HCT116 (cell line): Measurements from ENCODE around the gene TNFRSF8. TPM values are rescaled to one million over a fixed set of nuclear protein-coding genes. Genes with fewer than 3 reads are reported as not detected.

Experiments
- ATAC-seq: fragments of 200-7000 bp; cut with Tn5 transposase; 2 replicates; pipeline ENCODE4 v1.9.1; 2020; ENCODE audit warnings: mild to moderate bottlenecking, moderate library complexity
- BruUV-seq: library from RNA; stranded (reverse); fragments of 400-500 nt; replicated peaks from 2 replicates; lab custom pipeline; 2021; lab: Mats Ljungman, UMichigan
- CTCF ChIA-PET: fragments of 300-600 bp; sonication (Branson Sonifier 250); formaldehyde crosslinking; loops from one replicate; lab custom pipeline; 2021; ENCODE audit warnings: antibody characterized with exemption; lab: Charles Lee
- POLR2A ChIA-PET: fragments of 300-600, 350-600 bp; sonication (Branson Sonifier 250); formaldehyde crosslinking; loops from one replicate; lab custom pipeline; 2021; ENCODE audit warnings: antibody characterized with exemption; lab: Charles Lee
- RAD21 ChIA-PET, 2 experiments: fragments of 300-600 bp; sonication (Branson Sonifier 250); formaldehyde crosslinking; loops; one replicate each; lab custom pipeline; 2023; ENCODE audit warnings: low total read pairs in 2 of 2; ENCODE audit not compliant: uncharacterized antibody in 2 of 2, unreplicated experiment in 2 of 2, low non-redundant PET in 1 of 2; lab: Charles Lee
- DNase-seq: peaks from one replicate; pipeline ENCODE4 v3.0.0-alpha.2; 2010; ENCODE audit warnings: low read depth, low spot score
- H2AFZ ChIP-seq: fragments of 200-600 bp; shearing (Covaris generic), sonication (generic); 2 replicates; pipeline ENCODE4 v1.6.1; 2017; ENCODE audit warnings: low read depth, mixed run types, mixed read lengths, antibody characterized with exemption, low read length; ENCODE audit not compliant: poor library complexity, severe bottlenecking
- H3K27ac ChIP-seq: 2 replicates; pipeline ENCODE4 v1.5.1; 2012; ENCODE audit warnings: low read depth, low read length
- H3K27me3 ChIP-seq: fragments of 200-600 bp; sonication (generic); 2 replicates; pipeline ENCODE4 v1.6.1; 2016; ENCODE audit warnings: mixed run types, low read length, mixed read lengths; ENCODE audit not compliant: insufficient read depth
- H3K36me3 ChIP-seq, 2 experiments: fragments of 200-500 bp in 1 of 2; fragments of 200-600 bp in 1 of 2; sonication (Bioruptor generic) in 1 of 2; sonication (generic) in 1 of 2; 2 replicates each; pipeline versions ENCODE4 v1.5.1 to v1.6.1; 2014 to 2016; ENCODE audit warnings: low read length in 2 of 2, inconsistent platforms in 1 of 2, mixed read lengths in 1 of 2, mixed run types in 1 of 2; ENCODE audit not compliant: insufficient read depth in 2 of 2, control insufficient read depth in 1 of 2
- H3K4me1 ChIP-seq, 2 experiments: fragments of 200-600 bp in 1 of 2; sonication (generic) in 1 of 2; 2 replicates each; pipeline versions ENCODE4 v1.5.1 to v1.6.1; 2012 to 2017; ENCODE audit warnings: low read length in 2 of 2, inconsistent platforms in 1 of 2, mild to moderate bottlenecking in 1 of 2, mixed read lengths in 1 of 2, mixed run types in 1 of 2, moderate library complexity in 1 of 2; ENCODE audit not compliant: insufficient read depth in 2 of 2, control insufficient read depth in 1 of 2
- H3K4me2 ChIP-seq: fragments of 200-600 bp; sonication (generic); 2 replicates; pipeline ENCODE4 v1.6.1; 2017; ENCODE audit warnings: mixed run types, low read length, mixed read lengths
- H3K4me3 ChIP-seq, 2 experiments: fragments of 200-600 bp in 1 of 2; sonication (generic) in 1 of 2; replicated peaks in 1 of 2; 2 replicates each; pipeline ENCODE4 v1.5.1; 2011 to 2016; ENCODE audit warnings: low read length in 2 of 2, control low read depth in 1 of 2, low read depth in 1 of 2, mild to moderate bottlenecking in 1 of 2, mixed read lengths in 1 of 2, mixed run types in 1 of 2
- H3K79me2 ChIP-seq: fragments of 200-600 bp; sonication (generic); 2 replicates; pipeline ENCODE4 v1.6.1; 2017; ENCODE audit warnings: mild to moderate bottlenecking, mixed run types, low read length, moderate library complexity, mixed read lengths; ENCODE audit not compliant: insufficient read depth
- H3K9ac ChIP-seq: fragments of 200-600 bp; sonication (generic); 2 replicates; pipeline ENCODE4 v1.6.1; 2016; ENCODE audit warnings: low read length, mixed read lengths
- H3K9me2 ChIP-seq: fragments of 200-600 bp; sonication (generic), shearing (Covaris generic); 2 replicates; pipeline ENCODE4 v1.6.1; 2017; ENCODE audit warnings: mixed run types, mild to moderate bottlenecking, moderate library complexity; ENCODE audit not compliant: insufficient read depth
- H3K9me3 ChIP-seq, 2 experiments: fragments of 200-500 bp in 1 of 2; fragments of 200-600 bp in 1 of 2; sonication (Bioruptor generic) in 1 of 2; sonication (generic) in 1 of 2; 2 replicates each; pipeline ENCODE4 v1.6.1; 2014 to 2017; ENCODE audit warnings: low read length in 2 of 2, mixed read lengths in 2 of 2, inconsistent platforms in 1 of 2, low read depth in 1 of 2, mild to moderate bottlenecking in 1 of 2, mixed run types in 1 of 2, moderate library complexity in 1 of 2; ENCODE audit not compliant: control insufficient read depth in 1 of 2, insufficient read depth in 1 of 2
- H4K20me1 ChIP-seq: fragments of 200-600 bp; sonication (generic), shearing (Covaris generic); 2 replicates; pipeline ENCODE4 v1.6.1; 2017; ENCODE audit warnings: mixed run types, mild to moderate bottlenecking, moderate library complexity; ENCODE audit not compliant: insufficient read depth
- ATF3 ChIP-seq: IDR thresholded peaks from 2 replicates; pipeline ENCODE4 v1.6.1; 2012
- CEBPB ChIP-seq: IDR thresholded peaks from 2 replicates; pipeline ENCODE4 v1.6.1; 2012; ENCODE audit warnings: low read depth
- CTCF ChIP-seq, 3 experiments: fragments of 200-600 bp in 1 of 3; sonication (generic) in 1 of 3; IDR thresholded peaks in 2 of 3; conservative IDR thresholded peaks in 1 of 3; 2 replicates each; pipeline ENCODE4 v1.5.1; 2012 to 2017; ENCODE audit warnings: low read depth in 2 of 3, low read length in 2 of 3, antibody characterized with exemption in 1 of 3, borderline replicate concordance in 1 of 3, control low read depth in 1 of 3, mild to moderate bottlenecking in 1 of 3, mixed read lengths in 1 of 3, mixed run types in 1 of 3, moderate library complexity in 1 of 3; ENCODE audit not compliant: insufficient read depth in 1 of 3
- EGR1 ChIP-seq: IDR thresholded peaks from 2 replicates; pipeline ENCODE4 v1.6.1; 2012; ENCODE audit warnings: low read depth
- ELF1 ChIP-seq: IDR thresholded peaks from 2 replicates; pipeline ENCODE4 v1.6.1; 2012; ENCODE audit warnings: low read depth, borderline replicate concordance
- EZH2 ChIP-seq: fragments of 200-600 bp; sonication (generic); IDR thresholded peaks from 2 replicates; pipeline ENCODE4 v1.6.1; 2017; ENCODE audit warnings: antibody characterized with exemption, mixed run types
- EZH2phosphoT487 ChIP-seq: fragments of 200-600 bp; IDR thresholded peaks from 2 replicates; pipeline ENCODE4 v1.6.1; 2018; ENCODE audit warnings: antibody characterized with exemption, borderline replicate concordance
- JUND ChIP-seq: IDR thresholded peaks from 2 replicates; pipeline ENCODE4 v1.6.1; 2012
- MAX ChIP-seq: IDR thresholded peaks from 2 replicates; pipeline ENCODE4 v1.6.1; 2012
- POLR2AphosphoS5 ChIP-seq: IDR thresholded peaks from 2 replicates; pipeline ENCODE4 v1.6.1; 2011; ENCODE audit warnings: mild to moderate bottlenecking, low read depth, low read length, moderate library complexity
- RAD21 ChIP-seq: IDR thresholded peaks from 2 replicates; pipeline ENCODE4 v1.6.1; 2012; ENCODE audit warnings: low read depth, mild to moderate bottlenecking
- REST ChIP-seq: IDR thresholded peaks from 2 replicates; pipeline ENCODE4 v1.6.1; 2012; ENCODE audit warnings: low read depth
- SIN3A ChIP-seq: IDR thresholded peaks from 2 replicates; pipeline ENCODE4 v1.6.1; 2012; ENCODE audit warnings: low read depth
- SRF ChIP-seq: IDR thresholded peaks from 2 replicates; pipeline ENCODE4 v1.6.1; 2012; ENCODE audit warnings: low read depth
- TCF7L2 ChIP-seq: IDR thresholded peaks from 2 replicates; pipeline ENCODE4 v1.7.0; 2011; ENCODE audit warnings: borderline replicate concordance, inconsistent platforms; ENCODE audit not compliant: insufficient read depth, insufficient read length; ENCODE audit errors: extremely low read depth
- YY1 ChIP-seq: IDR thresholded peaks from 2 replicates; pipeline ENCODE4 v1.6.1; 2011; ENCODE audit warnings: low read length, low read depth, moderate library complexity, mild to moderate bottlenecking; ENCODE audit not compliant: insufficient replicate concordance; ENCODE audit errors: extremely low read depth
- ZFX ChIP-seq: fragments of 450-650 bp; IDR thresholded peaks from 2 replicates; pipeline ENCODE4 v1.6.1; 2017
- ZNF274 ChIP-seq: fragments of 200-500 bp; sonication (Bioruptor generic); IDR thresholded peaks from 2 replicates; pipeline ENCODE4 v1.6.1; 2014; ENCODE audit warnings: mild to moderate bottlenecking, low read depth, low read length, inconsistent platforms
- intact Hi-C: fragments of 100-400 bp; cut with micrococcal nuclease; formaldehyde crosslinking; loops from 2 replicates; pipeline ENCODE4 v1.10.0; 2022
- total RNA-seq: library from RNA; stranded (reverse); gene quantifications from one replicate; pipeline ENCODE4 v1.2.1, GENCODE V29; 2021; ENCODE audit not compliant: unreplicated experiment

TNFRSF8 gene
- total RNA-seq, 1 experiment from 2014 or later: 0.17 TPM

- TF ChIP-seq REST (no peak), YY1 (no peak), ATF3 (no peak), ELF1 (no peak), SIN3A (no peak), RAD21 (no peak), EGR1 (no peak), CEBPB (no peak)
Measured at GRCh38 chr1:12046749-12047119, 16.4 kb upstream of the TNFRSF8 start (continued).

GRCh38 chr1:12047120-12047876, 15.8 kb upstream of the TNFRSF8 start:
- Histone ChIP-seq H3K27ac (no peak overlapping the region), H3K9ac (no peak overlapping the region), H4K20me1 (no peaks in the 10 kb centered on the region), H3K4me1 (peaks cover 9 to 16% of the 10 kb centered on the region in 2 experiments), H3K9me3 (no peaks in the 10 kb centered on the region), H3K4me3 (no peak overlapping the region), H2AFZ (no peak overlapping the region), H3K79me2 (no peaks in the 10 kb centered on the region), H3K27me3 (no peaks in the 10 kb centered on the region), H3K4me2 (no peak overlapping the region), H3K9me2 (no peaks in the 10 kb centered on the region), H3K36me3 (no peaks in the 10 kb centered on the region)
- ChIA-PET RAD21 (no interaction called here), CTCF (no interaction called here), POLR2A (no interaction called here)
- no TSS peak for BruUV-seq
- intact Hi-C loops: no loop called here
- no peak for ATAC-seq
- no peak for DNase-seq
- TF ChIP-seq SIN3A (no peak), RAD21 (no peak), ZFX (no peak), TCF7L2 (no peak), CEBPB (no peak), POLR2AphosphoS5 (no peak), JUND (no peak), YY1 (no peak), EGR1 (no peak), MAX (no peak), CTCF (IDR thresholded peaks at IDR 0.05 in 2 of 3, conservative IDR thresholded peaks at IDR 0.05 in 1 of 3; ENCODE audit: borderline replicate concordance in 1 of 3, insufficient read depth in 1 of 3, low read depth in 2 of 3, low read length in 2 of 3) (no peak), EZH2phosphoT487 (no peak), EZH2 (no peak), ZNF274 (no peak), SRF (no peak)
